ENCODE results near the gene CABS1. TPM values are rescaled to one million over a fixed set of nuclear protein-coding genes. Genes with fewer than 3 reads are reported as not detected.

Gene CABS1
- total RNA-seq, 2 experiments from 2014 or later, result not detected

- Mint-ChIP-seq H3K27ac (no peak overlapping the region), H3K9me3 (peaks cover 2% of the 10 kb centered on the region), H3K4me1 (ENCODE audit: low read depth) (no peaks in the 10 kb centered on the region), H3K36me3 (ENCODE audit: low read depth) (no peaks in the 10 kb centered on the region), H3K27me3 (no peaks in the 10 kb centered on the region), H3K4me3 (no peak overlapping the region)
- H3K36me3 ChIP-seq (ENCODE audit: insufficient read depth, low read length), result no peaks in the 10 kb centered on the region
- TF ChIP-seq CTCF (IDR thresholded peaks at IDR 0.05), result no peak
- intact Hi-C loops (cut with DNase I, micrococcal nuclease), result no loop called here
- H3K4me3 ChIP-seq (ENCODE audit: low read length), result no peak overlapping the region
- CTCF ChIA-PET, result no interaction called here
- H3K27me3 ChIP-seq (ENCODE audit: control insufficient read depth in 1 of 2, insufficient read depth in 2 of 2, low read length in 2 of 2), result no peaks in the 10 kb centered on the region
- DNase-seq (no peak), ATAC-seq (ENCODE audit: poor library complexity) (no peak)
- no peak overlapping the region for H3K27ac ChIP-seq (ENCODE audit: low read depth in 1 of 2, low read length in 2 of 2)
- H3K4me1 ChIP-seq (ENCODE audit: insufficient read depth, low read length), result no peaks in the 10 kb centered on the region
- POLR2A ChIA-PET, result no interaction called here
- no peaks in the 10 kb centered on the region for H3K9me3 ChIP-seq (ENCODE audit: control insufficient read depth in 1 of 2, insufficient read depth in 1 of 2, low read length in 2 of 2)
Measured at GRCh38 chr4:70300215-70300614, 34.6 kb upstream of the CABS1 start.

GRCh38 chr4:70303090-70303489 is 31.7 kb upstream of the CABS1 start:
- no peak overlapping the region for H3K4me3 Mint-ChIP-seq
- Histone ChIP-seq H3K4me1 (ENCODE audit: insufficient read depth, low read length) (no peaks in the 10 kb centered on the region), H3K9me3 (ENCODE audit: control insufficient read depth in 1 of 2, insufficient read depth in 1 of 2, low read length in 2 of 2) (no peaks in the 10 kb centered on the region), H3K4me3 (ENCODE audit: low read length) (no peak overlapping the region), H3K27ac (ENCODE audit: low read depth in 1 of 2, low read length in 2 of 2) (no peak overlapping the region), H3K36me3 (ENCODE audit: insufficient read depth, low read length) (no peaks in the 10 kb centered on the region), H3K27me3 (ENCODE audit: control insufficient read depth in 1 of 2, insufficient read depth in 2 of 2, low read length in 2 of 2) (no peaks in the 10 kb centered on the region)
- H3K4me1 Mint-ChIP-seq (ENCODE audit: low read depth), result no peaks in the 10 kb centered on the region
- CTCF ChIA-PET, result no interaction called here
- H3K27me3 Mint-ChIP-seq, result no peaks in the 10 kb centered on the region
- POLR2A ChIA-PET, result no interaction called here
- TF ChIP-seq CTCF (IDR thresholded peaks at IDR 0.05), result no peak
- ATAC-seq (ENCODE audit: poor library complexity) (no peak), DNase-seq (no peak)
- no peaks in the 10 kb centered on the region for H3K36me3 Mint-ChIP-seq (ENCODE audit: low read depth)
- no peak overlapping the region for H3K27ac Mint-ChIP-seq
- peaks cover 5% of the 10 kb centered on the region for H3K9me3 Mint-ChIP-seq
- intact Hi-C loops (cut with DNase I, micrococcal nuclease), result no loop called here

GRCh38 chr4:70305601-70306000 is 29.2 kb upstream of the CABS1 start:
- H3K27ac Mint-ChIP-seq, result no peak overlapping the region
- Histone ChIP-seq H3K36me3 (ENCODE audit: insufficient read depth, low read length) (no peaks in the 10 kb centered on the region), H3K9me3 (ENCODE audit: control insufficient read depth in 1 of 2, insufficient read depth in 1 of 2, low read length in 2 of 2) (no peaks in the 10 kb centered on the region), H3K27ac (ENCODE audit: low read depth in 1 of 2, low read length in 2 of 2) (no peak overlapping the region), H3K27me3 (ENCODE audit: control insufficient read depth in 1 of 2, insufficient read depth in 2 of 2, low read length in 2 of 2) (no peaks in the 10 kb centered on the region), H3K4me3 (ENCODE audit: low read length) (no peak overlapping the region), H3K4me1 (ENCODE audit: insufficient read depth, low read length) (no peaks in the 10 kb centered on the region)
- no peak overlapping the region for H3K4me3 Mint-ChIP-seq
- no peaks in the 10 kb centered on the region for H3K27me3 Mint-ChIP-seq
- DNase-seq (no peak), ATAC-seq (ENCODE audit: poor library complexity) (no peak)
- H3K9me3 Mint-ChIP-seq, result peaks cover 6% of the 10 kb centered on the region
- no peak for TF ChIP-seq CTCF (IDR thresholded peaks at IDR 0.05)
- no peaks in the 10 kb centered on the region for H3K36me3 Mint-ChIP-seq (ENCODE audit: low read depth)
- ChIA-PET CTCF (no interaction called here), POLR2A (no interaction called here)
- H3K4me1 Mint-ChIP-seq (ENCODE audit: low read depth), result no peaks in the 10 kb centered on the region
- intact Hi-C loops (cut with DNase I, micrococcal nuclease), result no loop called here
